HUDEP-2 (cell line): ENCODE measurements around the gene MAOA.
"Not testable (repeated sequence)": the region's sequence is repeated elsewhere in the genome, so short reads cannot be mapped to it uniquely, and the experiment has no call there.

Experiments used
- DNase-seq, 76 experiments: peaks; one replicate each; lab custom pipeline; 2025; ENCODE audit not compliant: unreplicated experiment in 76 of 76; lab: John Stamatoyannopoulos, UW

Gene MAOA

GRCh38 chrX:43716144-43716543 lies 60.0 kb downstream of the MAOA start:
- no peak for DNase-seq

DNA sequence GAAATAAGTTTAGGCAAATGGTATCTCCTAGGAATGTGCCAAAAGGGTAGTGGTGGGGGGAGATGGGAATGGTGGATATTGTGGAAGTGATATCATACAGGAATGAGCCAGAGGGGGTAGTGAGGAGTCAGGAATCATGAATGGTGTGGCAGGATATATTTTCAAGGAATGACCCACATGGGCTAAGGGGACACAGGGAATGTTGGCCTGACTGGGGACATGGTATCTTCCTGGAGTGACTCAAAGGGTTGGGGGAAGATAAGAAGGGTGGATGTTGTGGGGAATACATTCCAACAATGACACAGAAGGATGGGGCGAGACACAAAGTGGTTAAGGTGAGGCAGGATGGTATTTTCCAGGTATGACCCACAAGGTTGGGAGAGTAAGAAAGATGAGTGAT lies 60.6 kb downstream of the MAOA start:
- DNase-seq, result no peak

- no peak for DNase-seq
These were observed 61.1 kb downstream of the MAOA start for GRCh38 chrX:43717161-43717560.

GRCh38 chrX:43718081-43718480 lies 62.0 kb downstream of the MAOA start:
- no peak for DNase-seq

DNA sequence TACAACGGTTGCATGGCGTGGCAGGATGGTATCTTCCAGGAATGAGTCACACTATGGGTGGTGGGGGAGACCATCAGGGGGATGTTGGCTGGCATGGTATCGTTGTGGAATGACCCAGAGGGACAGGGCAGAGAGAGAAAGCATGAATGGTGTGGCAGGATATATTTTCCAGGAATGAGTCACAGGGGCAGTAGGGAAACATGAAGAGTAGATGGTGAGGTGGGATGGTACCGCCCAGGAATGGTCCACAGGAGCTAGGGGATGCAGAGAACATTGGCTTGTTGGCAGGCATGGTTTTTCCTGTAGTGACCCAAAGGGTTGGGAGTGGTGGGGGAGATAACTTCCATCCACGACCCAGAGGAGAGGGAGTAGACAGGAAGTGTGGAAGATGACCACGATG lies 62.4 kb downstream of the MAOA start:
- DNase-seq, result no peak

- DNase-seq, result no peak
These were observed 62.9 kb downstream of the MAOA start for GRCh38 chrX:43718956-43719355.

DNA sequence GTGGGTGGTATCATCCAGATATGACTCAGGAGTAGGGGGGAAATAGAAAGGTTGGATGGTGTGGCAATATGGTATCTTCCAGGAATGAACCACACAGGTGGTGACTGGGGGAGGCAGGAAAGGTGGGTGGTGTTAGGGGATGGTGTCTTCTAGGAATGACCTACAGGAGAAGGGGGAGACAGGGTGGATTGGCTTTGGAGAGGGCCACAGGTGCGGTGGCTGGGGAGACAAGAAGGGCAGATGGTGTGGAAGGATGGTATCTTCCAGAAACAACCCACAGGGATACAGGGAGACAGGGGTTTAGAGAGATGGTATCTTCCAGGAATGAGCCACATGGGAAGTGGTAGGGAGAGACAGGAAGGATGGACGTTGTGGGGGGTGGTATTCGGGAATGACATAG lies 64.0 kb downstream of the MAOA start:
- DNase-seq, result no peak

GRCh38 chrX:43720961-43721360 lies 64.9 kb downstream of the MAOA start:
- DNase-seq, result no peak

DNA sequence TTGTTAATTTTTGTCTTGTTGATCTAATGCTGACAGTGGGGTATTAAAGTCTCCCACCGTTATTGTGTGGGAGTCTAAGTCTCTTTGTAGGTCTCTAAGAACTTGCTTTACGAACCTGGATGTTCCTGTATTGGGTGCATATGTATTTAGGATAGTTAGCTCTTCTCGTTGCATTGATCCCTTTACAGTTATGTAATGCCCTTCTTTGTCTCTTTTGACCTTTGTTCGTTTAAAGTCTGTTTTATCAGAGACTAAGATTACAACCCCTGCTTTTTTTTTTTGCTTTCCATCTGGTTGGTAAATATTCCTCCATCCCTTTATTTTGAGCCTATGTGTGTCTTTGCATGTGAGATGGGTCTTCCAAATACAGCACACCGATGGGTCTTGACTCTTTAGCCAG lies 69.1 kb downstream of the MAOA start:
- not testable (repeated sequence) for DNase-seq

DNA sequence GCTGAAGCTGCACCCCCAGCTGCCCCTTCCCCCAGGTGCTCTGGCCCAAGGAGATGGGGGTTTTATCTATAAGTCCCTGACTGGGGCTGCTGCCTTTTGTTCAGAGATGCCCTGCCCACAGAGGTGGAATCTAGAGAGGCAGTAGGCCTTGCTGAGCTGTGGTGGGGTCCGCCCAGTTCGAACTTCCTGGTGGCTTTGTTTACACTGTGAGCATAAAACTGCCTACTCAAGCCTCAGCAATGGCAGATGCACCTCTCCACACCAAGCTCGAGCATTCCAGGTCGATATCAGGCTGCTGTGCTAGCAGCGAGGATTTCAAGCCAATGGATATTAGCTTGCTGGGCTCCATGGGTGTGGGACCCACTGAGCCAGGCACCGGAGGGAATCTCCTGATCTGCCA lies 71.2 kb downstream of the MAOA start:
- DNase-seq, result not testable (repeated sequence)

GRCh38 chrX:43728002-43728401 lies 71.9 kb downstream of the MAOA start:
- DNase-seq, result no peak

- no peak for DNase-seq
These were observed 72.9 kb downstream of the MAOA start for GRCh38 chrX:43728966-43729365.

GRCh38 chrX:43731086-43731485 lies 75.0 kb downstream of the MAOA start:
- no peak for DNase-seq

GRCh38 chrX:43733699-43734098 lies 77.6 kb downstream of the MAOA start:
- no peak for DNase-seq

DNA sequence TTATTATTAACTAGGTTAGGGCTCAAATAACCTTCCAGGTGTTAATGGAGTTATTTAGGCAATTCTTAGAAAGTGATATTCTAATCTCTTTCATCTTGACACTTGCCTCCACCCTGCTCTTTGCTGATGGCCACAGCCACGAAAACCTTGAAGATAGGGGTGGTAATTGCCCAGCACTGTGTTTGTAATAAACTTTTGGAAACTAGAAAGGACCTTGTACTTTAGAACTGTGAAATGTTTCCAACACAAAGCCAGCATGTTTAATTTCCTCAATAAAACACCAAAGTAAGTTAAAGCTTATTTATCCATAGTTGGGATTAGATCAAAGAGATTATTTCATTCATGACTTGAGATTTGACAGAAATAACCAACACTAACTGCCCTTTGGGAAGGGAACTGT lies 78.3 kb downstream of the MAOA start:
- no peak for DNase-seq

DNA sequence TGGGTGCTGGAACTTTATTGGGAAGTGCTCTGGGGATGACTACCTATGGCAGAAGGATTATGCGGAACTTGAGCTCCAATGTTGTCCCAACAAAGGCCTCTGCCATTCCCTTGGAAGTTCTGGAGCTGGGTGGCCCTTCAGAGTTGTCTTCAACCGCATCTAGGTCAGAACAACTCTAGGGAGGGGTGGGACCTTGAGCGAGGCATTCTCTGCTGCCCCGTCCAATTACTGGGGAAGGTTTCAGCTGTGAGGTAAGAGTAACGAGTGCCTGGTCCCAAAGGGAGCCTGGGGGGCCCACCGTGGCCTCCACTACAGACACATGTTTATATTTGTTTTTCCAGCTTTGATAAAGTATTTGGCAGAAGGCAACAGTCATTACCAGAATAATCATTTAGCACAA lies 79.4 kb downstream of the MAOA start:
- no peak for DNase-seq

GRCh38 chrX:43735957-43736356 lies 79.9 kb downstream of the MAOA start:
- DNase-seq, result no peak

DNA sequence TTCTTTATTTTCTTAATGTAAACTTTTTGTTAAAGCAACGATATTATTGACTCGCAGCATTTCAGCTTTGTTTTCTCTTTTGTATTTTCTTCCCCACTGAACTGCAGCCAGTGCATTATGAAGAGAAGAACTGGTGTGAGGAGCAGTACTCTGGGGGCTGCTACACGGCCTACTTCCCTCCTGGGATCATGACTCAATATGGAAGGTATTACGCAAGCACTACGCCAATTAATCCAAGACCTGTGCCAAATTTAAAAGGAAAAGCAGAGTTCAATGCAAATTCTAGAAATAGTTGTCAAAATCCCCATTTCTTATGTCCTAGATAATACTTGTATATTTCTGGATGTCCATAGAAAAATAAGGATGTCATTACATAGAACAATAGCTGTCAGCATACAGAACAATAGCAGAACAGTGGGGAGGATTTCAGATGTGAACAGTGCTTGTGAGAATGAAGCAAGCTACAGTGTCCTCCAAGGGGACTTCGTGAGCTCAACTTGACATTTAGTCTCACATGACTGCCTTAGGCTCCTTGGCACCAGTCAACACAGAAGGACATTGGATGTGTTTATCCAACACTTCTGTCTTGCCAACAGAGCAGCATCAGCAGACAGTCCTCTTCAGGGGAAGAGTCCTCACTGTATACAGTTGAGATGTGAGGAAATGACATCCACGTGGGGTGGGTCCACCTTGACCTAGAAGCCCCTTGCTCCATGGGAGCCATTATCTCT lies 85.9 kb downstream of the MAOA start:
- no peak for DNase-seq

DNA sequence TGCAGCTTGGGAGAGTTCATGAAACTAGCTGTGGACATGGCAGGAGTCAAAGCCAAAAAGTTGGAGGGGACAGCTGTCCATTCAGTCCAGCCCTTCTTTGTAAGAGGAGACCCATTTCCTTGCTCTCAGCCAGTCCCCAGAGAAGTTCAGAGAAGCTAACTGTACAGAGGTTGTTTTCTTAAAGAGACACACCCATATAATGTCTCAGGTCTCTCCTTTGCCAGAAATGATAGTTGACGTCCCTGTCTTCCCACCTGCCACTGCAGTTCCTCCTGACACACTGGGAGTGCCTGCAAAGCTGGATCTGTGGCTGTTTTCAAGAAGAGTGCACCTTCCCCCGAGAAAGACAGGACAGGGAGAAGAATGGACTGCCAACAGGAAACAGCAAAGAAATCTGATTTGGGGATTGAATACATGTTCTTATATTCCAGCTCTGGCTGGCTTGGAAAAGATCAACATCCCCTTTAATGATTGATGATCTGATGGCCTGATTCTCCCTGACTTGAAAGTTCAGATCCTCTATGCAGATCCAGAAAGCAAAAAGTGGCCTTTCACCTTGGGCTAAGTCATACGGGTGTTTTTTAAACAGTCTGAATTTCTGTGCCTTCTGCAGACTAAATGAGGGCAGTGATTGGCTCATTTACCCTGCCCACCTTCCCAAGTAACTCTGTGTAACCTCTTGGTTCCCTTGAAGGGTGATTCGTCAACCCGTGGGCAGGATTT lies 87.2 kb downstream of the MAOA start:
- no peak for DNase-seq

- DNase-seq, result no peak
These were observed 88.2 kb downstream of the MAOA start for GRCh38 chrX:43744284-43744683.

DNA sequence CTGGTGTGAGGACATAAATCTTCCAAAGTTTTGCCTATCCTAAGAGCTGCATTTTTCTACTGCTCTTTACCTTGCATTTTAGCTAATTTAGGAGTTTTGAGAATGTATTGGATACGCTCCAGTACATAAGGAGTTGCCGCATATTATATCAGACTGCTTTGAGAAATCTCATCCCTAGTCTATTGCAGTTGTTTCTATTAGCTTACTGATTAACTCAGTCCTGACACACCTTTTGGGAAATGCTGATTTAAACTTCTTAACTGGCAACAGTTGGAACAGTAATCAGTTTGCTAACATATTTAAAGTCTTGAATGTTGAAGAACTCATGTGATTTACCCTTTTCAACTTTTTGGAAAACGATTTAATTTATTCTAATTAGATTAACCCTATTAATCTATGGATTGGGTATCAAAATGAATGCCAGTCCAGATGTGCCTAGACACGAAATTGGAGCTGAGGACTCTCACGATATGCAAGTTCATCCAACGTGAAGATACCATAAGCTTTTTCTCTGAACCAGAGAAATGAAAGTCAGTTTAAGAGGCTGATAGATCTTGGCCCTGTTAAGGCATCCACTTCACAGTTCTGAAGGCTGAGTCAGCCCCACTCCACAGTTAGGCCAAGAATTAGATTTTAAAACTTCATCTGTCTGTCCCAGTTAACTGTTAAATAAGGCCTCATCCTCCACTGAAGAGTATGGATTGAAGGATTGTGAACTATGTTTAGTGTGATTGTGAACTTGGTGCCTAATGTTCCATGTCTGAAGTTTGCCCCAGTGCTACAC lies 90.0 kb downstream of the MAOA start:
- no peak for DNase-seq

DNA sequence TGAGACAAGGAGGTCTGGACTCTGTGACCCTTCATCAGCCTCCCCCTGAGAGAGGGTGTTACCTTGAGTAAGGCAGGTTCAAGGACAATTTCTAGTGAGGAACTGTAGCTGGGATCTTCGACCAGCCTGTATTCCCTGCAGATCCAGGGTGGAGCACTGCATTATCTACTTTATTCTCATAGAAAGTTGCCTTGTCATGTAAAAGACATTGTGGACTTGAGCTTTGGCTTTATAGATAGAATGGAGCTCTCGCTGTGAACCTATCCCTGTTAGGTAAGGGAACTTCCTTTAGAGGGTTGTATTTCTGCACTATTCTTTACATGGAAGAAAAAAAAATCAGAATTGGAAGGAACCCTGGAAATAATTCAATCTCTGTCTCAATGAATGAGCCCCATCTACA lies 91.4 kb downstream of the MAOA start:
- no peak for DNase-seq
